ENCODE data around the gene PPTC7.

The PPTC7 gene

DNA sequence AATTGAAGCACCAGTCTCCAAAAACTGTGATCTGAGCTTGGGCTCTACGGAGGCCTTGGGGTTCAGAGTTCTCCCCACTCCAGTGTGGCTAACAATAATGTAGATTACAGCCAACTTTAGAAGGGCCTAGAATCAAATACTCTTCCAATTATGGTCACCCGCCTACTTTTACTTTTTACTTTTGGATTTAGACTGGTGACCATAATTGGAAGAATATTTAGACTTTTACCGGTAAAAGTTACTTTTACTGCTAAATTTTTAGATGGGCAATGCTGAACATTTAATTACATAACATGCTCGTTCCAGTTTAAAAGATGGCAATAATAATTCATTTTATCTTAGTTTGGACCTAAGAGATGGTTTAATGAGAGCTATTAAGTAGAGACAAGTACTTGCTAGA, 39.2 kb downstream of the PPTC7 start:
- no peak for DNase-seq (ENCODE audit: low read depth, low spot score)
- in situ Hi-C loops (cut with HindIII; ENCODE audit: low sequenced_read_pairs), result no loop called here
- no peak overlapping the region for H3K4me3 ChIP-seq (ENCODE audit: low read depth, low read length)
- TF ChIP-seq, protein P1, sequence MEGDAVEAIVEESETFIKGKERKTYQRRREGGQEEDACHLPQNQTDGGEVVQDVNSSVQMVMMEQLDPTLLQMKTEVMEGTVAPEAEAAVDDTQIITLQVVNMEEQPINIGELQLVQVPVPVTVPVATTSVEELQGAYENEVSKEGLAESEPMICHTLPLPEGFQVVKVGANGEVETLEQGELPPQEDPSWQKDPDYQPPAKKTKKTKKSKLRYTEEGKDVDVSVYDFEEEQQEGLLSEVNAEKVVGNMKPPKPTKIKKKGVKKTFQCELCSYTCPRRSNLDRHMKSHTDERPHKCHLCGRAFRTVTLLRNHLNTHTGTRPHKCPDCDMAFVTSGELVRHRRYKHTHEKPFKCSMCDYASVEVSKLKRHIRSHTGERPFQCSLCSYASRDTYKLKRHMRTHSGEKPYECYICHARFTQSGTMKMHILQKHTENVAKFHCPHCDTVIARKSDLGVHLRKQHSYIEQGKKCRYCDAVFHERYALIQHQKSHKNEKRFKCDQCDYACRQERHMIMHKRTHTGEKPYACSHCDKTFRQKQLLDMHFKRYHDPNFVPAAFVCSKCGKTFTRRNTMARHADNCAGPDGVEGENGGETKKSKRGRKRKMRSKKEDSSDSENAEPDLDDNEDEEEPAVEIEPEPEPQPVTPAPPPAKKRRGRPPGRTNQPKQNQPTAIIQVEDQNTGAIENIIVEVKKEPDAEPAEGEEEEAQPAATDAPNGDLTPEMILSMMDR (IDR thresholded peaks at IDR 0.05; ENCODE audit: low read depth, low read length), result no peak

GRCh38 chr12:110543252-110543959, 39.7 kb downstream of the PPTC7 start:
- in situ Hi-C loops (cut with HindIII; ENCODE audit: low sequenced_read_pairs), result no loop called here
- DNase-seq (ENCODE audit: low read depth, low spot score), result peak; percentile 93
- TF ChIP-seq, protein P1 (IDR thresholded peaks at IDR 0.05; ENCODE audit: low read depth, low read length), result no peak
- no peak overlapping the region for H3K4me3 ChIP-seq (ENCODE audit: low read depth, low read length)

GRCh38 chr12:110540048-110540447, 43.1 kb downstream of the PPTC7 start:
- TF ChIP-seq, protein P1 (IDR thresholded peaks at IDR 0.05; ENCODE audit: low read depth, low read length), result no peak
- no peak overlapping the region for H3K4me3 ChIP-seq (ENCODE audit: low read depth, low read length)
- DNase-seq (ENCODE audit: low read depth, low spot score), result no peak
- in situ Hi-C loops (cut with HindIII; ENCODE audit: low sequenced_read_pairs), result no loop called here

GRCh38 chr12:110538869-110539622, 44.1 kb downstream of the PPTC7 start:
- DNase-seq (ENCODE audit: low read depth, low spot score), result no peak
- TF ChIP-seq, protein P1 (IDR thresholded peaks at IDR 0.05; ENCODE audit: low read depth, low read length), result no peak
- in situ Hi-C loops (cut with HindIII; ENCODE audit: low sequenced_read_pairs), result no loop called here
- H3K4me3 ChIP-seq (ENCODE audit: low read depth, low read length), result no peak overlapping the region

DNA sequence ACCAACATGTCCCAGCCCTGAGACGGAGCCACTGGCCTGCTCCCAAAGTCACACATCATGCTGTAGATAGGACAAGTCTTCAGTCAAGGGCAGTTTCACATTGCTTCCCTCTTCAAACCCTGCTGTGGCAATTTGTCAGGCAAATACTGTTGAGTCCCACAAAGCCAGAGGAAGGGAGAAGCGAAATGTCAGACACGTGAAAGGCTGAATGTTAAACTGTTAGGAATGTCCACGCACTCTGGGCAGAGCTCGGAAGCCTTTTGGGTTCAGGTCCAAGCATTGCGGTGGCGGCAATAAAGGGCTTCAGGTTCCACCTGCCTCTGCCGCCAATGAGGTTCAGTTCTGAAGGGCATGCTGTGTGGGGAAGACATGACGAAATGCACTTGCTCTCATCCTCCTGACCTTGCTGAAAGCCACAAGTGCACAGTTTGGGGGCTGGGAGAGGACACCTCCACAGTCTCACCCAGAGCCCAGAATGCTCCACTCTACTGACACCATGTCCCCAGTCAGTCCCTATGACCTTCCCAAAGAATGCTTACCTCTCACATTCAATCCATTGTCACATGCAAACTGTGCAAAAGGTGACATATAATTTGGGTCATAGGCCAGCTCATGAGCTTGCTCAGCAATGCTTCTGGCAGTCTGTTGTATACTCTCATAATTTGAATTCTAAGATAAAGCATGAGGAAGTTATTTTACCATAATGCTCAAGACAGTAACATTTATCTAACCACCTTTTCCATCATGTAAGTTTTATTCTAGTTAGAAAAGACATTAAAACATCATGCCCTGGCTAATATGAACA, 45.3 kb downstream of the PPTC7 start:
- in situ Hi-C loops (cut with HindIII; ENCODE audit: low sequenced_read_pairs), result no loop called here
- H3K4me3 ChIP-seq (ENCODE audit: low read depth, low read length), result no peak overlapping the region
- TF ChIP-seq, protein P1 (IDR thresholded peaks at IDR 0.05; ENCODE audit: low read depth, low read length), result no peak
- peak; percentile 56 for DNase-seq (ENCODE audit: low read depth, low spot score)

- in situ Hi-C loops (cut with HindIII; ENCODE audit: low sequenced_read_pairs), result no loop called here
- TF ChIP-seq, protein P1 (IDR thresholded peaks at IDR 0.05; ENCODE audit: low read depth, low read length), result no peak
- H3K4me3 ChIP-seq (ENCODE audit: low read depth, low read length), result no peak overlapping the region
- DNase-seq (ENCODE audit: low read depth, low spot score), result no peak
Measured at GRCh38 chr12:110536834-110537604, 46.1 kb downstream of the PPTC7 start.

Measured in astrocyte of the spinal cord (primary cell).